SU-DHL-6 (cell line): ENCODE measurements around the gene BCL2L11.

ENCODE experiments used
- H2AFZ ChIP-seq: fragments of 200-600 bp; sonication (generic); 2 replicates; pipeline ENCODE4 v1.6.1; 2014; ENCODE audit warnings: low read depth, mild to moderate bottlenecking, moderate library complexity, mixed read lengths, antibody characterized with exemption, low read length; ENCODE audit not compliant: severe bottlenecking
- H3F3A ChIP-seq: fragments of 200-600 bp; shearing (Covaris generic); 2 replicates; pipeline ENCODE4 v1.6.0; 2016; ENCODE audit warnings: antibody characterized with exemption, mild to moderate bottlenecking; ENCODE audit not compliant: insufficient read depth
- H3K27ac ChIP-seq: fragments of 200-600 bp; sonication (generic); 2 replicates; pipeline ENCODE4 v1.5.1; 2016; ENCODE audit warnings: low read depth, mild to moderate bottlenecking, low read length, moderate library complexity, mixed read lengths
- H3K27me3 ChIP-seq: fragments of 200-600 bp; sonication (generic), shearing (Covaris generic); 2 replicates; pipeline ENCODE4 v1.6.0; 2014; ENCODE audit warnings: mild to moderate bottlenecking, low read length
- H3K36me3 ChIP-seq: fragments of 200-600 bp; sonication (generic); 2 replicates; pipeline ENCODE4 v1.6.1; 2014; ENCODE audit warnings: mild to moderate bottlenecking, low read length, mixed read lengths
- H3K4me2 ChIP-seq: fragments of 300-600, 200-600 bp; shearing (Covaris generic), sonication (generic); 2 replicates; pipeline ENCODE4 v1.6.0; 2014; ENCODE audit warnings: low read length, low read depth, mild to moderate bottlenecking; ENCODE audit not compliant: poor library complexity, severe bottlenecking
- H3K4me3 ChIP-seq: fragments of 200-600 bp; sonication (generic); 2 replicates; pipeline ENCODE4 v1.5.1; 2014; ENCODE audit warnings: antibody characterized with exemption, low read length, mild to moderate bottlenecking, mixed read lengths; ENCODE audit not compliant: insufficient read depth, poor library complexity, severe bottlenecking
- H3K79me2 ChIP-seq: fragments of 200-600 bp; sonication (generic); 2 replicates; pipeline ENCODE4 v1.6.1; 2014; ENCODE audit warnings: mild to moderate bottlenecking, low read length, moderate library complexity; ENCODE audit not compliant: insufficient read depth
- H3K9ac ChIP-seq: fragments of 200-600 bp; sonication (generic); 2 replicates; pipeline ENCODE4 v1.7.0; 2014; ENCODE audit warnings: mild to moderate bottlenecking, low read length
- H3K9me2 ChIP-seq: fragments of 200-600 bp; sonication (generic); replicated peaks from 2 replicates; pipeline ENCODE4 v1.6.1; 2014; ENCODE audit warnings: low read length; ENCODE audit not compliant: insufficient read depth
- H3K9me3 ChIP-seq: fragments of 200-600 bp; sonication (generic); 2 replicates; pipeline ENCODE4 v1.6.1; 2014; ENCODE audit warnings: low read length, mixed read lengths; ENCODE audit not compliant: insufficient read depth
- H4K20me1 ChIP-seq: fragments of 200-600 bp; sonication (generic); 2 replicates; pipeline ENCODE4 v1.6.1; 2014; ENCODE audit warnings: low read depth, mild to moderate bottlenecking, antibody characterized with exemption, low read length, moderate library complexity, mixed read lengths
- EZH2phosphoT487 ChIP-seq: fragments of 200-600 bp; sonication (generic), shearing (Covaris generic); conservative IDR thresholded peaks from 2 replicates; pipeline ENCODE4 v1.6.1; 2018; ENCODE audit warnings: mild to moderate bottlenecking, antibody characterized with exemption, low read length, moderate library complexity, mixed read lengths
- TF ChIP-seq, protein P1 (sequence below): fragments of 200-600 bp; sonication (generic); IDR thresholded peaks from one replicate; pipeline ENCODE4 v1.5.1; 2017; ENCODE audit warnings: antibody characterized with exemption, mild to moderate bottlenecking, low read length, moderate library complexity; ENCODE audit not compliant: insufficient read depth, poor library complexity, severe bottlenecking

BCL2L11 gene

DNA sequence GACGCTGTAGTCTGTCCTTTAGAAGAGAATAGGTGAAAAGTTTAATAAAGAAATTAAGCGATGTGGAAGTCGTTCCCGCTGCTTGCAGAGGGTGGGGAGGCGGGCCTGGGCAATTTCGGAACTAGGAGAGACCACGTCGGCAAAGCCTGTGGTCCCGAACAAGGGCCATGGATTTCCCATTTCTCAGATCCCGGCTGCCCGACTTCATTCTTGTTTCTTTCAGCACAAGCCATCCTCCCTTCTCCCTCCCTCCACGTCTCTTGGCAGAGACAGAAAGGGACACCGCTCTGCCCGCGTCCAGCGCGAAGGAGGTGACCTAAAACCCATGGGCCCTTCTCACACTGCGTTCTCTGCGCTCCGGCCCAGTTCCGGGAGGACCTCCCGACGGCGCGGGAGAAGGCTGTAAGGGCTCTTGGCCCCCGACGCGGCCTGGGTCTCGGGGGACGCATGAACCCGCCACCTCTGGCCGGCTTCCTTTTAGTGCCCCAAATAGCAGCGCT, 2.2 kb upstream of the BCL2L11 start:
- no peak overlapping the region for H3K9ac ChIP-seq
- no peak overlapping the region for H2AFZ ChIP-seq
- H3F3A ChIP-seq: no peaks in the 10 kb centered on the region
- TF ChIP-seq, protein P1, sequence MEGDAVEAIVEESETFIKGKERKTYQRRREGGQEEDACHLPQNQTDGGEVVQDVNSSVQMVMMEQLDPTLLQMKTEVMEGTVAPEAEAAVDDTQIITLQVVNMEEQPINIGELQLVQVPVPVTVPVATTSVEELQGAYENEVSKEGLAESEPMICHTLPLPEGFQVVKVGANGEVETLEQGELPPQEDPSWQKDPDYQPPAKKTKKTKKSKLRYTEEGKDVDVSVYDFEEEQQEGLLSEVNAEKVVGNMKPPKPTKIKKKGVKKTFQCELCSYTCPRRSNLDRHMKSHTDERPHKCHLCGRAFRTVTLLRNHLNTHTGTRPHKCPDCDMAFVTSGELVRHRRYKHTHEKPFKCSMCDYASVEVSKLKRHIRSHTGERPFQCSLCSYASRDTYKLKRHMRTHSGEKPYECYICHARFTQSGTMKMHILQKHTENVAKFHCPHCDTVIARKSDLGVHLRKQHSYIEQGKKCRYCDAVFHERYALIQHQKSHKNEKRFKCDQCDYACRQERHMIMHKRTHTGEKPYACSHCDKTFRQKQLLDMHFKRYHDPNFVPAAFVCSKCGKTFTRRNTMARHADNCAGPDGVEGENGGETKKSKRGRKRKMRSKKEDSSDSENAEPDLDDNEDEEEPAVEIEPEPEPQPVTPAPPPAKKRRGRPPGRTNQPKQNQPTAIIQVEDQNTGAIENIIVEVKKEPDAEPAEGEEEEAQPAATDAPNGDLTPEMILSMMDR: no peak
- TF ChIP-seq EZH2phosphoT487: no peak
- no peaks in the 10 kb centered on the region for H3K27me3 ChIP-seq
- H3K79me2 ChIP-seq: peaks cover 23% of the 10 kb centered on the region
- no peaks in the 10 kb centered on the region for H4K20me1 ChIP-seq
- no peaks in the 10 kb centered on the region for H3K36me3 ChIP-seq
- H3K4me3 ChIP-seq: no peak overlapping the region
- no peak overlapping the region for H3K27ac ChIP-seq
- H3K4me2 ChIP-seq: peak overlapping the region; percentile 48
- no peaks in the 10 kb centered on the region for H3K9me3 ChIP-seq
- no peaks in the 10 kb centered on the region for H3K9me2 ChIP-seq

DNA sequence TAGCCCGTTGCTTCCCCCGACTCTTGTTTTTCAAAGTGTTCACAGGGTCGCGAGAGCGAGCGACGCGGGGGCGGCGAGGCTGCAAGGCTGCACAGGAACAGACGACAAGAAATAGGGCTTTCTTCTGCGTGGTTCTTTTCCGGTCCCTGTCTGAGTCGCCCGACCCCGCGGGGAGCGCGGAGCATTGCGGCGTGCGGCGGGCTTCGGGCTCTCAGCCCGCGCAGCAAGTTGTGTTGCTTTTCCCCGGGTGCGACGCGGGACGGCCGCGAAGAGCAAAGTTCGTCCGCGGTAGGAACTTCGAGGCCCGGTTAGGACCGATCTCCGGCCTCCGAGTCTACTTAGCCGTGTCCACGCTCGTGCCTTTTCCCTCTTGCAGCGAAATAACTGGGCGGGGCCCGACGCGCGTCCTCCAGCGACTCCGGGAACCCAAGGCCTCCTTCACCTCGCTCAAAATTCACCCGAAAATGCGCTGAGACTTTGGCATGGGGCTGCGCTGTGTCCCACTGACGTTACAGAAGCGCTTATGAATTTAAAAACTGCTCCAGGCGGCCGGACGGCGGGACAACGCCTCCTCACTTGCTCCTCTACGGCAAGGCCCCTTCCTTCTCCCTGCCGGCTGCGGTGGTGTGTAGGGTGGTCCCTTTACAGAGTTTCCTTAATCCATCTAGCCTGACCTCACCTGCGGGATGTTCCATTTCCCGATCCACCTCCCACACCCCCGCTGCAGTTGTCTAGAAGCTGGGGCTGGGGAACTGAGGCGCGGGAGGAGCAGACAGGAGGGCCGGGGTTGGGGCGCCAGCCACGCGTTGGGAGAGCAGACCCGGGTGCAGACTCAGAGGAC, 1.5 kb upstream of the BCL2L11 start:
- H4K20me1 ChIP-seq: no peaks in the 10 kb centered on the region
- H3K4me3 ChIP-seq: no peak overlapping the region
- no peak overlapping the region for H3K27ac ChIP-seq
- H3F3A ChIP-seq: no peaks in the 10 kb centered on the region
- 0 out of 2 replicates have a peak, but pooled peaks cover 3% of the 10 kb centered on the region for H3K36me3 ChIP-seq
- H3K79me2 ChIP-seq: peaks cover 28% of the 10 kb centered on the region
- no peaks in the 10 kb centered on the region for H3K27me3 ChIP-seq
- H3K9me2 ChIP-seq: no peaks in the 10 kb centered on the region
- TF ChIP-seq, protein P1: no peak
- peak; percentile 25 for TF ChIP-seq EZH2phosphoT487
- no peak overlapping the region for H2AFZ ChIP-seq
- peak overlapping the region; percentile 66 for H3K4me2 ChIP-seq
- H3K9ac ChIP-seq: no peak overlapping the region
- H3K9me3 ChIP-seq: no peaks in the 10 kb centered on the region

DNA sequence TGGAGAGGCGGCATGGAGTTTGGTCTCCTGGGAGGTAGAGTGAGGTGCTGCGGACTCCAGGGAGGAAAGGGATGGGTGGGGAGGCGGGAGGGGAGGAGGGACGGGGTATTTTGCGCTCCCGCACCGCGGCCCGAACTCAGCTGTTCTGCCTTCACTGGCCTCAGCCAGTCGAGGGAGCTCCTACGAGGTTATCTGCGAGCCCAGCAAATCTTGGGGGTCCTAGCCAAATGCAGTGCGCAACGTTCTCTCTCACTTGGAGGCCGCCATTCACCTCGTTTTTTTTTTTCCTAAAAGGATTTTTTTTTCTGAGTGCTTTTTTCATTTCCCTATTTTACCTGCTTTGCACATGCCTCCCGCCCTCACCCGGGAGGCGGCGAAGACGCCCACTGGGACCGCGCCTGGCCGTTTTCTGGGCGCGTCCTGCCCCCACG, 877 bp upstream of the BCL2L11 start:
- Histone ChIP-seq H3F3A (no peaks in the 10 kb centered on the region), H2AFZ (peak overlapping the region; percentile 94), H3K9me2 (no peaks in the 10 kb centered on the region), H3K4me3 (peak overlapping the region; percentile 66), H3K27ac (peak overlapping the region; percentile 55; the same call in 1 of the 2 replicates), H3K79me2 (peaks cover 32% of the 10 kb centered on the region), H3K9me3 (no peaks in the 10 kb centered on the region), H3K27me3 (no peaks in the 10 kb centered on the region), H3K4me2 (peak overlapping the region; percentile 66), H3K36me3 (peaks cover 8% of the 10 kb centered on the region), H3K9ac (peak overlapping the region; percentile 86), H4K20me1 (no peaks in the 10 kb centered on the region)
- TF ChIP-seq, protein P1: no peak
- TF ChIP-seq EZH2phosphoT487: no peak
